ENCODE measurements around the gene ZNF106.

Gene ZNF106

DNA sequence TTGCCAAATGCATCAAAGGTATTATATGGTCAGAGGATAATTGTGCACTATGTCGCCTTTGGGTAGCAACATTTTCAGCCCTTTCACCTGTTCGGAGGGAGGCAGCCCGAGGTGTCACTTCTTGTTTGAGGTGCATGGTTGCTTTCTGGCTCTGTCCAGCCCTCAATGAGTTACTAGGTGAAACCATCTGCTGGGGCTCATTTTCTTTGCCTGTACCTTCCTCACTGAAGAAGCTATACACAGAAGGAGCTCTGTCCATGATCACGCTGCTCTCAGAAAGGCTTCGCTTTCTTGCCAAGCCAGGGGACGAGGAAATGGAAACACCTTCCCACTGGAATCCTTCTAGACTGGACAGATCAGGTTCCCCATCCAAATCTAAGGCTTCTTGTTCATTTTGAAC is 42.7 kb downstream of the ZNF106 start:
- in situ Hi-C loops (cut with MboI; ENCODE audit: low pct_unique_long_range_greater_than_20kb, low sequenced_read_pairs, unreplicated experiment) = no loop called here
- no peak for DNase-seq (ENCODE audit: low spot score)
- TF ChIP-seq, protein P1, sequence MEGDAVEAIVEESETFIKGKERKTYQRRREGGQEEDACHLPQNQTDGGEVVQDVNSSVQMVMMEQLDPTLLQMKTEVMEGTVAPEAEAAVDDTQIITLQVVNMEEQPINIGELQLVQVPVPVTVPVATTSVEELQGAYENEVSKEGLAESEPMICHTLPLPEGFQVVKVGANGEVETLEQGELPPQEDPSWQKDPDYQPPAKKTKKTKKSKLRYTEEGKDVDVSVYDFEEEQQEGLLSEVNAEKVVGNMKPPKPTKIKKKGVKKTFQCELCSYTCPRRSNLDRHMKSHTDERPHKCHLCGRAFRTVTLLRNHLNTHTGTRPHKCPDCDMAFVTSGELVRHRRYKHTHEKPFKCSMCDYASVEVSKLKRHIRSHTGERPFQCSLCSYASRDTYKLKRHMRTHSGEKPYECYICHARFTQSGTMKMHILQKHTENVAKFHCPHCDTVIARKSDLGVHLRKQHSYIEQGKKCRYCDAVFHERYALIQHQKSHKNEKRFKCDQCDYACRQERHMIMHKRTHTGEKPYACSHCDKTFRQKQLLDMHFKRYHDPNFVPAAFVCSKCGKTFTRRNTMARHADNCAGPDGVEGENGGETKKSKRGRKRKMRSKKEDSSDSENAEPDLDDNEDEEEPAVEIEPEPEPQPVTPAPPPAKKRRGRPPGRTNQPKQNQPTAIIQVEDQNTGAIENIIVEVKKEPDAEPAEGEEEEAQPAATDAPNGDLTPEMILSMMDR (IDR thresholded peaks at IDR 0.05; ENCODE audit: extremely low read depth, insufficient read depth, missing control alignments) = no peak

DNA sequence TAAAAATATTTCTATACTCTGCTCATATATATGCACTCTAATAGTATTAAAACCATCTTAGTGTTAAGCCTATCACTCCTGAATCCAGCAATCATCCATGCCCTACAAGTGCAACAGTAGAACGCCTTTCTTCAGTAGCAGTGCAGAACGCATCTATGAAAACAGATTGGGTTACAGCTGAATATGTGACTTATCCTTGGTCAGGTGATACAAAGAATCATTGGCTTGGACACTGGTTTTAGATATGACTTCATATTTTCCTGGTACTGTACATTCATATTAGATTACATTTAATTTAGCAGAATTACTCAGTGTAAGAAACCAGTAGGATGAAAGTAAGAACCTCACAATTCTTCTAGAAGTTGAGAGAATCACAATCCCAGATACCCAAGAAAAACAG is 43.3 kb downstream of the ZNF106 start:
- TF ChIP-seq, protein P1 (IDR thresholded peaks at IDR 0.05; ENCODE audit: extremely low read depth, insufficient read depth, missing control alignments) = no peak
- DNase-seq (ENCODE audit: low spot score) = no peak
- in situ Hi-C loops (cut with MboI; ENCODE audit: low pct_unique_long_range_greater_than_20kb, low sequenced_read_pairs, unreplicated experiment) = no loop called here

DNA sequence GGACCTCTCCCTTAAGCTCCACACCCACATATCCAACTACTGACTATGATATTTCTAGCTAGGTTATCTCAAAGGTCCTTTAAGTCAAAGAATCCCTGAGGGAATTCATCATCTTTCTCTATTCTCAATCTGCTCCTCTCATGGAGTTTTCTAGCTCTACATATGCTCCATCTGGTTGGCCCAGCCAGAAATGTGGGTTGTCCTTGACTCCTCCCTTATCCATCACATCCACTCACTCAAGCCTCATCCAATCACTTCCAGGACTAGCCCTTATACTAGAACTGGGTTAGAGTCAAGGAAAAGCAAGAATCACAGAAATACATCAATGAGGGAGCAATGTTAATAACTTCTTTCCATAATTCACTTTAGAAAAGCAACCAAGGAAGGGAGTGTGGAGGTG is 45.4 kb downstream of the ZNF106 start:
- TF ChIP-seq, protein P1 (IDR thresholded peaks at IDR 0.05; ENCODE audit: extremely low read depth, insufficient read depth, missing control alignments) = no peak
- no peak for DNase-seq (ENCODE audit: low spot score)
- in situ Hi-C loops (cut with MboI; ENCODE audit: low pct_unique_long_range_greater_than_20kb, low sequenced_read_pairs, unreplicated experiment) = no loop called here

DNA sequence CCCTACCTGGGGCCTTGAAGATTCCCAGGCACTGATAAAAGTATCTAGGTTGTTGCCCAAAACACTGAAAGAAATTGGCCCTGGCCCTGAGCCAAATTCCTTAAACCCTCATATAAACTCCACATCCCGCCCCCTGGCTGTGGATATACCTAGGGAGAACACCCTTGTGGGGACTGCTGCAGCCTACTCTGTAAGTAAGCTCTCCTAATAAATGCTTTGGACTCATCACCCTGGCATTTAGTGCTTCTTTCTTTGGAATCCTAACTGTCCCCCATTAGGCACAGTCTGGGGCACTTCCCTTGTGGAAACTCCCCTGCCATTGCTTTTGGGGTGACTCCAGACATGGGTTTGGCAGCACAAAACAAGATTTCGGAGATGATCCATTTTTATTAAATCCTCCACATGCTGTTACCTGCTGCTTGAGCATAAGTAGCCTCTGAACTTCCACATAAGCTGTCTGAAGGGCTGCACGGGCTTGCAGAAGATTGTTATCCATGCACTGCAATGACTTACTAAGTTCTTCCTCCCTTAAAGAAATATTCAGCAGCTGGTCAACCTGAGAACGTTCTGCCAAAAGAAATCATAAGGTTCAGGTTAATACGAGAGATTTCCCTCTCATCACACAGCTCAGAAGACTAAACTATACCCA is 46.4 kb downstream of the ZNF106 start:
- in situ Hi-C loops (cut with MboI; ENCODE audit: low pct_unique_long_range_greater_than_20kb, low sequenced_read_pairs, unreplicated experiment) = no loop called here
- TF ChIP-seq, protein P1 (IDR thresholded peaks at IDR 0.05; ENCODE audit: extremely low read depth, insufficient read depth, missing control alignments) = no peak
- DNase-seq (ENCODE audit: low spot score) = no peak

DNA sequence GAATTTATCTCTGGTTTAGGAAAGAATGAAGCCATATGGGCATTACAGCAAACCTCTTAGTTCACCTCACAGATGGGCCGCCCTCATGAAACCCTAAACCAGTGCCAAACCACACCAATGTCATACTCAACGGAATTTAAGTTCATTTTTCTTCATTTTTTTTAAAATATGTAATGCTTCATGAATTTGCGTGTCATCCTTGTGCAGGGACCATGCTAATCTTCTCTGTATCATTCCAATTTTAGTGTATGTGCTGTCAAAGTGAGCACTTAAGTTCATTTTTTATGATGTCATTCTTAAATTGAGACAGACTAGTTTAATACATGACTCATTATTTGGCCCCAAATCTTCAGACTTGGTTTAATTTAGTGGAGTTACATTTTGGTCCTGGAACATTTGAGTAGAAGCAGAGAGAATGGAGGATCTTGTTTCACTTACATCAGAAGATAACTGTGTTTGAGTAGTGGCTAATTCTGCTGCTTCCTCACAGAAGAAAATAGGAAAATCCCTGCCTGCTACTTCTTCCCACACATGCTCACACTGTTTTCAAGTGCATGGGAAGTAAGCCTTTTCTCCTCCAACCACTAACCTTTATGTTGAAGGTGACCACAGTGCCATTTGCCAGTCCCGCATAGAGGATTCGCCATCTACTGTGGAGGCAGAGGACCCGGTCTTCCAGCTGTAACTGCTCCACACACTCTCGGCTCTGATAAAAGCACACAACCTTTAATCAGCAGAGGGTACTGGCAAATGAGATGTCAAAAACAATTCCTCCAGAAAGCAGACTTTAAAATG is 63.3 kb downstream of the ZNF106 start:
- TF ChIP-seq, protein P1 (IDR thresholded peaks at IDR 0.05; ENCODE audit: extremely low read depth, insufficient read depth, missing control alignments) = no peak
- no peak for DNase-seq (ENCODE audit: low spot score)
- in situ Hi-C loops (cut with MboI; ENCODE audit: low pct_unique_long_range_greater_than_20kb, low sequenced_read_pairs, unreplicated experiment) = no loop called here

DNA sequence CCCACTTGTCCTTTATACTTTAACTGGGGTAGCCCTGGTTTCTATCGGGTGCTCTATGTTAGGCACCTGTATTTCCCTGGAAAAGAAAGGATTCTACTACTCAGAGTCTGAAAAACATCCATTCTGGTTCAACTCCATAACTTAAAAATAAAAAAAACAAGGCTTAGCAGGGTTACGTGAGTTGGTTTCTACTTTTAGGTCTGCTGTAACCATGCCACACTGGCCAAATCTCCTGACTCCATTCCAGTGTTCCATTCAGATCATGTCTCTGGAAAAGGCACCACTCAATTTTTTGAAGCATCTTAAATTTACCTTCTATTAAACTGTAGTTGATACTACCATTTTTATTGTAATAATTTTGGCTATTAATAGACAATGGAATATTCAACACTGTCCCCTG is 69.6 kb downstream of the ZNF106 start:
- no peak for DNase-seq (ENCODE audit: low spot score)
- in situ Hi-C loops (cut with MboI; ENCODE audit: low pct_unique_long_range_greater_than_20kb, low sequenced_read_pairs, unreplicated experiment) = no loop called here
- TF ChIP-seq, protein P1 (IDR thresholded peaks at IDR 0.05; ENCODE audit: extremely low read depth, insufficient read depth, missing control alignments) = no peak

All from GM13977 (cell line).